Liver (tissue), 3 donors: Measurements from ENCODE around the gene NCDN.

Source experiments
- EGR1 ChIP-seq, 2 donors: IDR thresholded peaks; 2 replicates each; pipeline ENCODE4 v1.6.1; 2016 to 2018; ENCODE audit warnings: antibody characterized with exemption in 2 of 2, low read depth in 2 of 2
- RXRA ChIP-seq, 2 donors: IDR thresholded peaks; 2 replicates each; pipeline ENCODE4 v1.6.1; 2017 to 2018; ENCODE audit warnings: antibody characterized with exemption in 2 of 2, mild to moderate bottlenecking in 1 of 2
- SP1 ChIP-seq: IDR thresholded peaks from 2 replicates; pipeline ENCODE4 v1.6.1; 2018; ENCODE audit warnings: antibody characterized with exemption, mild to moderate bottlenecking
- YY1 ChIP-seq: IDR thresholded peaks from 2 replicates; pipeline ENCODE4 v1.6.1; 2016; ENCODE audit warnings: antibody characterized with exemption, mild to moderate bottlenecking
- TF ChIP-seq, protein P1 (sequence below): fragments of 150-350 bp; IDR thresholded peaks from 2 replicates; pipeline ENCODE4 v1.5.1; 2017; ENCODE audit warnings: improper control_type of control experiment, low read depth, low read length; ENCODE audit not compliant: missing input control
- TF ChIP-seq, protein P2 (sequence below): IDR thresholded peaks from 2 replicates; pipeline ENCODE4 v1.6.1; 2016; ENCODE audit warnings: antibody characterized with exemption
- donor health status: healthy.
- donor health status: healthy.

DNA sequence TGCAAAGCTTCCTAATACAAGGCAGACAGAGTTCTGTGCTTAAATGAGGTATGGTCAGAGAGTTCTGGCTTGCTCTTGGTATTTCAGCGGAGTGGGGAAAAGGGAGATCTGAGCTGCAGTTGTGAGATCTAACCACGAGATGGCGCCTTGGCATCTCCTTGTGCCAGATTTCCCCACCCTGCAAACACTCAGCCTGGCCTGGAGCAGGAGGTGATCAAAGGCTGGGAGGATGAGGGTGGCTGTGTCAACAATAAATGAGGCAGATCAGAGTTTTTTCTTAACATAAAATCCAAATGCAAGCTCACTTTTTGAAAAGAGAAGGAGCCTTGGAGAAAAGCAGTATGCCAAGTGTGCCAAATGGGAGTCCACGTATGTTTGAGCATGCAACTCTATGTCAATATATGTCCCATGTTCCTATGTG, 11.4 kb downstream of the NCDN start:
- TF ChIP-seq, protein P1, sequence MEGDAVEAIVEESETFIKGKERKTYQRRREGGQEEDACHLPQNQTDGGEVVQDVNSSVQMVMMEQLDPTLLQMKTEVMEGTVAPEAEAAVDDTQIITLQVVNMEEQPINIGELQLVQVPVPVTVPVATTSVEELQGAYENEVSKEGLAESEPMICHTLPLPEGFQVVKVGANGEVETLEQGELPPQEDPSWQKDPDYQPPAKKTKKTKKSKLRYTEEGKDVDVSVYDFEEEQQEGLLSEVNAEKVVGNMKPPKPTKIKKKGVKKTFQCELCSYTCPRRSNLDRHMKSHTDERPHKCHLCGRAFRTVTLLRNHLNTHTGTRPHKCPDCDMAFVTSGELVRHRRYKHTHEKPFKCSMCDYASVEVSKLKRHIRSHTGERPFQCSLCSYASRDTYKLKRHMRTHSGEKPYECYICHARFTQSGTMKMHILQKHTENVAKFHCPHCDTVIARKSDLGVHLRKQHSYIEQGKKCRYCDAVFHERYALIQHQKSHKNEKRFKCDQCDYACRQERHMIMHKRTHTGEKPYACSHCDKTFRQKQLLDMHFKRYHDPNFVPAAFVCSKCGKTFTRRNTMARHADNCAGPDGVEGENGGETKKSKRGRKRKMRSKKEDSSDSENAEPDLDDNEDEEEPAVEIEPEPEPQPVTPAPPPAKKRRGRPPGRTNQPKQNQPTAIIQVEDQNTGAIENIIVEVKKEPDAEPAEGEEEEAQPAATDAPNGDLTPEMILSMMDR = peak; percentile 87
- TF ChIP-seq YY1 = no peak
- no peak for TF ChIP-seq EGR1 (IDR thresholded peaks at IDR 0.05; ENCODE audit: low read depth in 2 of 2)
- TF ChIP-seq SP1 = no peak
- no peak for TF ChIP-seq RXRA (IDR thresholded peaks at IDR 0.05)
- TF ChIP-seq, protein P2, sequence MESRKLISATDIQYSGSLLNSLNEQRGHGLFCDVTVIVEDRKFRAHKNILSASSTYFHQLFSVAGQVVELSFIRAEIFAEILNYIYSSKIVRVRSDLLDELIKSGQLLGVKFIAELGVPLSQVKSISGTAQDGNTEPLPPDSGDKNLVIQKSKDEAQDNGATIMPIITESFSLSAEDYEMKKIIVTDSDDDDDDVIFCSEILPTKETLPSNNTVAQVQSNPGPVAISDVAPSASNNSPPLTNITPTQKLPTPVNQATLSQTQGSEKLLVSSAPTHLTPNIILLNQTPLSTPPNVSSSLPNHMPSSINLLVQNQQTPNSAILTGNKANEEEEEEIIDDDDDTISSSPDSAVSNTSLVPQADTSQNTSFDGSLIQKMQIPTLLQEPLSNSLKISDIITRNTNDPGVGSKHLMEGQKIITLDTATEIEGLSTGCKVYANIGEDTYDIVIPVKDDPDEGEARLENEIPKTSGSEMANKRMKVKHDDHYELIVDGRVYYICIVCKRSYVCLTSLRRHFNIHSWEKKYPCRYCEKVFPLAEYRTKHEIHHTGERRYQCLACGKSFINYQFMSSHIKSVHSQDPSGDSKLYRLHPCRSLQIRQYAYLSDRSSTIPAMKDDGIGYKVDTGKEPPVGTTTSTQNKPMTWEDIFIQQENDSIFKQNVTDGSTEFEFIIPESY = no peak
